ENCODE data around the gene C18orf54.

DNA sequence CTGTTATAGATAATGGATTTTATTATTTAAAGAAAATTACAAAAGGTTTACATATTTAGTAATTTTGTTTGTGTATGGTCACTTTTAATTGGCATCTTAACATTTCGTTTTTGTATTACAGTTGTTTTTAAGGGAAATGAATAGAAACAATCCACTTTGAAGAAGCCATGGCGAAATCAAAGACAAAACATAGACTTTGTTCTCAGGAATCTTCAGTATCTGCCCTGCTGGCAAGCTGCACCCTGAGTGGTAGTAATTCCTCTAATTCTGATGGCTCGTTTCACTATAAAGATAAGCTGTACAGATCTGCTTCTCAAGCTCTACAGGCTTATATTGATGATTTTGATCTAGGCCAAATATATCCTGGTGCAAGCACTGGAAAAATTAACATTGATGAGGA lies 2.7 kb downstream of the C18orf54 start:
- TF ChIP-seq, protein P1, sequence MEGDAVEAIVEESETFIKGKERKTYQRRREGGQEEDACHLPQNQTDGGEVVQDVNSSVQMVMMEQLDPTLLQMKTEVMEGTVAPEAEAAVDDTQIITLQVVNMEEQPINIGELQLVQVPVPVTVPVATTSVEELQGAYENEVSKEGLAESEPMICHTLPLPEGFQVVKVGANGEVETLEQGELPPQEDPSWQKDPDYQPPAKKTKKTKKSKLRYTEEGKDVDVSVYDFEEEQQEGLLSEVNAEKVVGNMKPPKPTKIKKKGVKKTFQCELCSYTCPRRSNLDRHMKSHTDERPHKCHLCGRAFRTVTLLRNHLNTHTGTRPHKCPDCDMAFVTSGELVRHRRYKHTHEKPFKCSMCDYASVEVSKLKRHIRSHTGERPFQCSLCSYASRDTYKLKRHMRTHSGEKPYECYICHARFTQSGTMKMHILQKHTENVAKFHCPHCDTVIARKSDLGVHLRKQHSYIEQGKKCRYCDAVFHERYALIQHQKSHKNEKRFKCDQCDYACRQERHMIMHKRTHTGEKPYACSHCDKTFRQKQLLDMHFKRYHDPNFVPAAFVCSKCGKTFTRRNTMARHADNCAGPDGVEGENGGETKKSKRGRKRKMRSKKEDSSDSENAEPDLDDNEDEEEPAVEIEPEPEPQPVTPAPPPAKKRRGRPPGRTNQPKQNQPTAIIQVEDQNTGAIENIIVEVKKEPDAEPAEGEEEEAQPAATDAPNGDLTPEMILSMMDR (IDR thresholded peaks at IDR 0.05; ENCODE audit: low read depth, low read length), result no peak
- TF ChIP-seq EZH2phosphoT487 (IDR thresholded peaks at IDR 0.05; ENCODE audit: low read depth), result no peak

All from OCI-LY3 (cell line).